K562 (cell line): Measurements from ENCODE around the gene GPNMB. TPM values are rescaled to one million over a fixed set of nuclear protein-coding genes. Genes with fewer than 3 reads are reported as not detected.

Experiments
- ATAC-seq: fragments of 200-7000 bp; cut with Tn5 transposase; 3 replicates; pipeline ENCODE4 v1.9.1; 2020; ENCODE audit warnings: moderate library complexity
- BruUV-seq: library from RNA; stranded (reverse); fragments of 400-500 nt; replicated peaks from 2 replicates; lab custom pipeline; 2021; lab: Mats Ljungman, UMichigan
- CTCF ChIA-PET: fragments of 300-600 bp; formaldehyde crosslinking; extraction: SDS; loops from one replicate; lab custom pipeline; 2021; ENCODE audit warnings: low intra/inter-chr PET ratio; lab: Yijun Ruan, JAX
- POLR2A ChIA-PET: fragments of 300-600, 350-650 bp; sonication (Branson Sonifier 250); formaldehyde crosslinking; extraction: SDS; loops from one replicate; lab custom pipeline; 2021; ENCODE audit warnings: antibody characterized with exemption, inconsistent platforms; lab: Yijun Ruan, JAX
- DNase-seq, 4 experiments: peaks; one replicate each; pipeline versions ENCODE4 v3.0.0 to v3.0.0-alpha.2; 2011 to 2018; ENCODE audit warnings: low spot score in 3 of 4, mixed read lengths in 3 of 4; ENCODE audit errors: extremely low read depth in 1 of 4
- FAIRE-seq: peaks from 2 replicates; lab custom pipeline; 2011; peaks lifted over from hg19 to GRCh38; lab: Jason Lieb, UNC
- H2AFZ ChIP-seq: 2 replicates; pipeline ENCODE4 v1.6.0; 2011; ENCODE audit warnings: low read depth, low read length, control low read depth, inconsistent platforms
- H3K27ac ChIP-seq: fragments of 200-600 bp; 3 replicates; pipeline ENCODE4 v1.8.0; 2011; ENCODE audit warnings: low read depth, mild to moderate bottlenecking, control low read depth, inconsistent platforms, low read length, moderate library complexity, mixed read lengths; ENCODE audit errors: extremely low read depth
- H3K27me3 ChIP-seq, 2 experiments: fragments of 300-600 bp in 1 of 2; 2 replicates in 1 of 2; 3 replicates in 1 of 2; pipeline versions ENCODE4 v1.6.0 to v1.8.0; 2011; ENCODE audit warnings: inconsistent platforms in 2 of 2, low read length in 2 of 2, mild to moderate bottlenecking in 1 of 2, mixed read lengths in 1 of 2, moderate library complexity in 1 of 2; ENCODE audit not compliant: control insufficient read depth in 2 of 2, insufficient read depth in 2 of 2
- H3K36me3 ChIP-seq: fragments of 300-600 bp; 3 replicates; pipeline ENCODE4 v1.8.0; 2011; ENCODE audit warnings: mild to moderate bottlenecking, low read length, inconsistent platforms; ENCODE audit not compliant: control insufficient read depth, insufficient read depth
- H3K4me1 ChIP-seq, 2 experiments: fragments of 200-600 bp in 1 of 2; replicated peaks in 1 of 2; 2 replicates in 1 of 2; 3 replicates in 1 of 2; pipeline versions ENCODE4 v1.5.1 to v1.8.0; 2011; ENCODE audit warnings: inconsistent platforms in 2 of 2, low read length in 2 of 2, mild to moderate bottlenecking in 1 of 2, mixed read lengths in 1 of 2, moderate library complexity in 1 of 2; ENCODE audit not compliant: control insufficient read depth in 2 of 2, insufficient read depth in 2 of 2
- H3K4me2 ChIP-seq: 2 replicates; pipeline ENCODE4 v1.6.1; 2011; ENCODE audit warnings: low read length, control low read depth, inconsistent platforms, mixed read lengths; ENCODE audit not compliant: insufficient read depth
- H3K4me3 ChIP-seq: fragments of 200-600 bp; sonication (generic), shearing (Covaris generic); 2 replicates; pipeline ENCODE4 v1.5.1; 2016; ENCODE audit warnings: control low read depth, inconsistent platforms
- H3K79me2 ChIP-seq: fragments of 200-600 bp; 3 replicates; pipeline ENCODE4 v1.8.0; 2011; ENCODE audit warnings: low read length, inconsistent platforms; ENCODE audit not compliant: control insufficient read depth, insufficient read depth
- H3K9ac ChIP-seq, 2 experiments: 2 replicates each; pipeline versions ENCODE4 v1.6.0 to v1.6.1; 2011; ENCODE audit warnings: low read depth in 2 of 2, low read length in 2 of 2, control low read depth in 1 of 2, inconsistent platforms in 1 of 2, mild to moderate bottlenecking in 1 of 2, mixed read lengths in 1 of 2; ENCODE audit not compliant: insufficient read depth in 1 of 2
- H3K9me1 ChIP-seq: one replicate; pipeline ENCODE4 v1.6.0; 2011; ENCODE audit warnings: inconsistent platforms, mild to moderate bottlenecking, low read length, moderate library complexity; ENCODE audit not compliant: control insufficient read depth, insufficient read depth
- H3K9me3 ChIP-seq: replicated peaks from 2 replicates; pipeline ENCODE4 v1.5.1; 2011; ENCODE audit warnings: low read depth, low read length, inconsistent platforms; ENCODE audit not compliant: control insufficient read depth, insufficient read depth
- H4K20me1 ChIP-seq: replicated peaks from 2 replicates; pipeline ENCODE4 v1.6.1; 2011; ENCODE audit warnings: low read length, inconsistent platforms, mixed read lengths; ENCODE audit not compliant: control insufficient read depth, insufficient read depth
- FOS ChIP-seq: IDR thresholded peaks from 3 replicates; pipeline ENCODE4 v1.6.1; 2011; ENCODE audit not compliant: insufficient read length; ENCODE audit errors: extremely low read depth
- HNRNPK ChIP-seq: fragments of 200-400 bp; formaldehyde crosslinking; IDR thresholded peaks from one replicate; pipeline ENCODE4 v1.6.1; 2018; ENCODE audit warnings: mild to moderate bottlenecking, low read depth, low read length; ENCODE audit not compliant: poor library complexity, severe bottlenecking
- IRF2 ChIP-seq: sonication (generic); formaldehyde crosslinking; IDR thresholded peaks from 2 replicates; pipeline ENCODE4 v1.8.1; 2022; ENCODE audit warnings: mild to moderate bottlenecking, missing genetic modification reagents
- KDM1A ChIP-seq, 2 experiments: fragments of 450-650 bp; IDR thresholded peaks; 2 replicates each; pipeline ENCODE4 v1.6.1; 2016; ENCODE audit warnings: mild to moderate bottlenecking in 2 of 2
- NFYB ChIP-seq: IDR thresholded peaks from 2 replicates; pipeline ENCODE4 v1.6.1; 2011; ENCODE audit warnings: mild to moderate bottlenecking, moderate library complexity; ENCODE audit not compliant: insufficient read length; ENCODE audit errors: extremely low read depth
- PCBP2 ChIP-seq: fragments of 200-400 bp; formaldehyde crosslinking; IDR thresholded peaks from 2 replicates; pipeline ENCODE4 v1.6.1; 2018; ENCODE audit warnings: low read length, low read depth, mild to moderate bottlenecking, moderate library complexity; ENCODE audit not compliant: poor library complexity, severe bottlenecking
- PYGO2 ChIP-seq: fragments of 450-650 bp; IDR thresholded peaks from 2 replicates; pipeline ENCODE4 v1.6.1; 2016; ENCODE audit warnings: mild to moderate bottlenecking, missing genetic modification characterization, moderate library complexity, missing compliant biosample characterization
- RBM25 ChIP-seq: fragments of 200-400 bp; formaldehyde crosslinking; IDR thresholded peaks from 2 replicates; pipeline ENCODE4 v1.6.1; 2018; ENCODE audit warnings: low read length, low read depth, moderate library complexity; ENCODE audit not compliant: severe bottlenecking
- SETDB1 ChIP-seq: IDR thresholded peaks from one replicate; pipeline ENCODE4 v1.6.1; 2012; ENCODE audit warnings: low read length, control low read depth, inconsistent platforms
- SRF ChIP-seq, 2 experiments: fragments of 250-450, 450-650 bp in 1 of 2; sonication (Bioruptor Pico) in 1 of 2; sonication (generic) in 1 of 2; formaldehyde crosslinking; IDR thresholded peaks; 2 replicates each; pipeline versions ENCODE4 v1.5.0 to v1.5.1; 2020 to 2022; ENCODE audit warnings: mild to moderate bottlenecking in 1 of 2, missing genetic modification reagents in 1 of 2
- WGBS: fragments of 100-300 bp; shearing (Covaris generic); methylation state at CpG from one replicate; pipeline ENCODE4 v1.1.6; 2016; ENCODE audit warnings: low coverage, mixed read lengths; ENCODE audit not compliant: insufficient coverage; ENCODE audit errors: missing lambda C conversion rate; 5-methylcytosine and 5-hydroxymethylcytosine counted together
- in situ Hi-C: fragments of 300-500 bp; cut with MboI; formaldehyde crosslinking; loops from 4 replicates; pipeline ENCODE4 v1.15.0; 2018; ENCODE audit warnings: inconsistent platforms, mixed read lengths
- intact Hi-C: fragments of 100-400 bp; cut with micrococcal nuclease; formaldehyde crosslinking; loops from 2 replicates; pipeline ENCODE4 v1.14.2; 2022
- polyA plus RNA-seq, 8 experiments: library from polyadenylated mRNA; depleted of rRNA in 4 of 8; stranded (reverse) in 5 of 8; unstranded in 3 of 8; fragments of >200 nt; fragmentation: Nextera tagmentation in 2 of 8; fragmentation: Illumina TruSeq in 1 of 8; extraction: Ambion mirVana in 2 of 8; extraction: Trizol in 1 of 8; gene quantifications; 2 replicates each; pipeline versions ENCODE4 v1.2.1 to v1.2.3, GENCODE V29; 2011 to 2014; ENCODE audit warnings: inconsistent platforms in 1 of 8, missing spikeins in 1 of 8
- total RNA-seq, 7 experiments: library from RNA; depleted of rRNA in 6 of 7; stranded (reverse); fragments of >200 nt in 6 of 7; fragmentation: Illumina TruSeq in 2 of 7; extraction: Trizol in 2 of 7; gene quantifications; 2 replicates each; pipeline versions ENCODE4 v1.2.1 to v1.2.3, GENCODE V29; 2011 to 2021; ENCODE audit warnings: low replicate concordance in 1 of 7
- TF ChIP-seq, protein P1 (sequence below): fragments of 450-650 bp; formaldehyde crosslinking; conservative IDR thresholded peaks from 2 replicates; pipeline ENCODE4 v1.4.0; 2022; ENCODE audit warnings: mild to moderate bottlenecking, missing genetic modification characterization
- TF ChIP-seq, protein P2 (sequence below): fragments of 450-650 bp; IDR thresholded peaks from 2 replicates; pipeline ENCODE4 v1.6.1; 2016

The GPNMB gene
- total and polyA plus RNA-seq, 9 of the 15 experiments (the other 6 are each of a cell fraction or from before 2014, with no cell fraction given): 0.15 to 0.72 (median 0.33) TPM

DNA sequence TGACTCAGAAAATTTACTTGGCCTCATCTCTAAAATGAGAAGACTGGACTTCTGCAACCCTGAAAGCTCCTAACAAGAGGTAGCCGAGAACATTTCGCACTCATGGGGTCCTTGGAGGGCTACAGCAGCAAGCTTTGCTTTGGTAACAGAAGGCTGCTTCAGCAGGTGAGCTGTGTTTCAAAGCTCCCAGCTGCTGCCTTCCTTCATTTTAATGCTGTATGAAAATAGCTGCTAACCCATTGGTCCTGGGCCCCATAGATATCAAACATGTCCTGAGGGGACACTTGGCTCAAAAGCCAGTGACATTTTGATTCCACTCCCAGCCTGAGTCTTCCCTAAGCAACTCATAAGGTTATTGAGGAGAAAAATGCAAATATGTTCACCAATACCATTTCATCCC lies 38.3 kb downstream of the GPNMB start:
- POLR2A ChIA-PET: interaction anchor here (1.6 kb wide), 1 partner anchor 14 kb away, joined by 6 read pairs; the partner anchor contains the start of gene MALSU1
- FAIRE-seq (no peak), ATAC-seq (no peak), DNase-seq (no peak)
- in situ Hi-C loops: no loop called here
- Histone ChIP-seq H3K9ac (no peak overlapping the region), H3K27me3 (no peaks in the 10 kb centered on the region), H3K9me1 (no peaks in the 10 kb centered on the region), H3K9me3 (no peaks in the 10 kb centered on the region), H3K79me2 (no peaks in the 10 kb centered on the region), H3K36me3 (no peaks in the 10 kb centered on the region), H3K4me1 (no peaks in the 10 kb centered on the region; a peak in 1 of 5 replicates), H4K20me1 (no peaks in the 10 kb centered on the region), H3K4me2 (no peak overlapping the region), H3K27ac (no peak overlapping the region), H2AFZ (0 out of 2 replicates have a peak overlapping the region, but pooled peaks have one; percentile 1), H3K4me3 (no peak overlapping the region)
- CTCF ChIA-PET: no interaction called here
- WGBS: 100% methylated on average over 2 of the region's 2 CpGs
- intact Hi-C loops: no loop called here
- no TSS peak for BruUV-seq
- TF ChIP-seq KDM1A (IDR thresholded peaks at IDR 0.05) (no peak), PYGO2 (tag) (no peak), SRF (CRISPR knock-in tag; IDR thresholded peaks at IDR 0.05) (no peak)

DNA sequence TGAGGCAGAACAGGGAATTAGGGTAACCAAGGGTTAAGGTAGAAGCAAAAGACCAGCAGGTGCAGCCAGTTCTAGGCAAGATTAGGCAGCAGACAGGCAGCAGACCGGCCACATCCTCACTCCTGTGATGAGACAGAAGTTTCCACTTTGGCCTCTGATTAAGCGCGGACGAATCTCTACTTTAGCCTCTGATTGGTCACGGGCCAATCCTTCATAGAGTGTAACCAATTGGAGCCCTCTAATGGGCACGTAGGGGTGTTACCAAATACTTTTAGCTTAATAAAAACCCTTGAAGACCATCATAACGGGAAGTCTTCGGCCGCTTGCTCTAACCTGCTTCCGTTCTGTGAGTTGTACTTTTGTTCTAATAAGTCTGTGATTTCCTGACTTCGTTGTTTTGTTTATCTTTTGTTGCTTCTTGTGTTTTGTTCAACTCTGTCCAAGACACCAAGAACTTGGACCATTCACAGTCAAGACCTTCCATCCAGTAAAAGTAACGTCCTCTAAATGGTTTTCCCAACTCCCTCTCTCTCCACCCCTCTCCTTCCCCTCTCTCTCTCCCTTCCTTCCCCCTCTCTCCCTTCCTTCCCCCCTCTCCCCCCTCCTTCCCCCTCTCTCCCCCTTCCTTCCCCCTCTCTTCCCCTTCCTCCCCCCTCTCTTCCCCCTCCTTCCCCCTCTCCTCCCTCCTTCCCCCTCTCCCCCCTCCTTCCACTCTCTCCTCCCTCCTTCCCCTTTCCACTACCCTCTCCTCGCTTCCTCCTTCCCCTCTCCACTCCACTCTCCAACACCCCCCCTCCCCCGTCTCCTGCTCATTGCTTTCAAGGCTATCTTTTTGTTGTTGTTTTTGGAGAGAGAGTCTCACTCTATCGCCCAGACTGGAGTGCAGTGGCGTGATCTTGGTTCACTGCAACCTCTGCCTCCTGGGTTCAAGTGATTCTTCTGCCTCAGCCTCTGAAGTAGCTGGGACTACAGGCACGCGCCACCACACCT lies 39.4 kb downstream of the GPNMB start:
- no TSS peak for BruUV-seq
- Histone ChIP-seq H3K4me2 (no peak overlapping the region), H3K36me3 (no peaks in the 10 kb centered on the region), H3K9me1 (no peaks in the 10 kb centered on the region), H3K4me3 (no peak overlapping the region), H3K27me3 (no peaks in the 10 kb centered on the region), H3K9me3 (no peaks in the 10 kb centered on the region), H4K20me1 (no peaks in the 10 kb centered on the region), H3K4me1 (no peaks in the 10 kb centered on the region; a peak in 1 of 5 replicates), H3K27ac (no peak overlapping the region), H3K79me2 (no peaks in the 10 kb centered on the region), H3K9ac (no peak overlapping the region), H2AFZ (peak overlapping the region; percentile 44)
- 58% methylated on average over 16 of the region's 18 CpGs for WGBS
- DNase-seq: peak in 1 of 4 experiments; percentile 44
- in situ Hi-C loops (no loop called here), intact Hi-C loops (no loop called here)
- CTCF ChIA-PET: no interaction called here
- POLR2A ChIA-PET: no interaction called here
- no peak for FAIRE-seq
- ATAC-seq: peak; percentile 75
- peak; percentile 67 for TF ChIP-seq PCBP2
- peak; percentile 70 for TF ChIP-seq NFYB
- no peak for TF ChIP-seq SETDB1
- TF ChIP-seq, protein P1, sequence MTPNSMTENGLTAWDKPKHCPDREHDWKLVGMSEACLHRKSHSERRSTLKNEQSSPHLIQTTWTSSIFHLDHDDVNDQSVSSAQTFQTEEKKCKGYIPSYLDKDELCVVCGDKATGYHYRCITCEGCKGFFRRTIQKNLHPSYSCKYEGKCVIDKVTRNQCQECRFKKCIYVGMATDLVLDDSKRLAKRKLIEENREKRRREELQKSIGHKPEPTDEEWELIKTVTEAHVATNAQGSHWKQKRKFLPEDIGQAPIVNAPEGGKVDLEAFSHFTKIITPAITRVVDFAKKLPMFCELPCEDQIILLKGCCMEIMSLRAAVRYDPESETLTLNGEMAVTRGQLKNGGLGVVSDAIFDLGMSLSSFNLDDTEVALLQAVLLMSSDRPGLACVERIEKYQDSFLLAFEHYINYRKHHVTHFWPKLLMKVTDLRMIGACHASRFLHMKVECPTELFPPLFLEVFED (CRISPR knock-in tag): no peak
- peak; percentile 56 for TF ChIP-seq HNRNPK
- no peak for TF ChIP-seq IRF2 (CRISPR knock-in tag)
- TF ChIP-seq, protein P2, sequence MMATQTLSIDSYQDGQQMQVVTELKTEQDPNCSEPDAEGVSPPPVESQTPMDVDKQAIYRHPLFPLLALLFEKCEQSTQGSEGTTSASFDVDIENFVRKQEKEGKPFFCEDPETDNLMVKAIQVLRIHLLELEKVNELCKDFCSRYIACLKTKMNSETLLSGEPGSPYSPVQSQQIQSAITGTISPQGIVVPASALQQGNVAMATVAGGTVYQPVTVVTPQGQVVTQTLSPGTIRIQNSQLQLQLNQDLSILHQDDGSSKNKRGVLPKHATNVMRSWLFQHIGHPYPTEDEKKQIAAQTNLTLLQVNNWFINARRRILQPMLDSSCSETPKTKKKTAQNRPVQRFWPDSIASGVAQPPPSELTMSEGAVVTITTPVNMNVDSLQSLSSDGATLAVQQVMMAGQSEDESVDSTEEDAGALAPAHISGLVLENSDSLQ: peak; percentile 91
- TF ChIP-seq FOS: peak; percentile 9
- peak; percentile 56 for TF ChIP-seq RBM25
